ENCODE measurements around the gene CD2AP. TPM values are rescaled to one million over a fixed set of nuclear protein-coding genes. Genes with fewer than 3 reads are reported as not detected.

Gene CD2AP
- total and polyA plus RNA-seq, 4 donors = 14.2 to 104 (median 21.7) TPM

DNA sequence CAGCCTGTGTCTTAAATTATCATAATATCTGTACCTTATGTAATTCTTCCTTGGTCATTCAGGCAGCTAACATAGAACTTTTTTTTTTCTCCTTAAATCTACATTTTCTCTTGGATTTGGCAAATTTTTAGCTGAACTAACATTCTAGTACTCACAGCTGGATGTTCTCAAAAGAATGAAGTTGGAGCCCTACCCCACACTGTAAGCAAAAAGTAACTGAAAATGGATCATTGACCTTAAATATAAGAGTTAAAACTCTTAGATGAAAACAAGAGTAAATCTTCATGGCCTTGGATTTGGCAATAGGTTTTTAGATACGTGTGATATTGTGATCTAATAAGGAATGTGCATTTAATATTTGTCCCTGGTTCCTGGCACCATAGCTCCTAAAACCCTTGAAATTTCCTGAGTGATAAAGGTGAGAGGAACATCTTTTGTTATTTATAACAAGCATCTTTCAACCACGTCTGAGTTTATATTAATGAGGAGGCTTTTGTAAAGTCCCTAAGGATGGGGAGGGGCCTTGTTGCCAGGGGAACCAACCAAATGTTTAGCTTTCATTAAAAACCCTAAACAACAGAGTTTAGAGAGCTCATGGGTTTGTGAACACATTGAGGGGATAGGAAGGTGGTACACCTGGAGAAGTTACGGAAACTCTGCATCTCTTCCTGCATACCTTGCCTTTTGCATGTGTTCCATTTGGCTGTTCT, 114.7 kb downstream of the CD2AP start:
- Histone ChIP-seq H3K4me1 (ENCODE audit: control insufficient read depth in 5 of 5, insufficient read depth in 5 of 5, low read length in 5 of 5) (peaks cover 0 to 13% (median 0%) of the 10 kb centered on the region in 5 donors), H3K27me3 (ENCODE audit: control insufficient read depth in 3 of 3, insufficient read depth in 3 of 3, low read length in 2 of 3) (no peaks in the 10 kb centered on the region), H3K9ac (ENCODE audit: insufficient read depth in 1 of 2, low read length in 2 of 2) (no peak overlapping the region), H3K4me3 (no peak overlapping the region), H3K9me3 (ENCODE audit: control insufficient read depth in 4 of 4, insufficient read depth in 3 of 4, low read length in 3 of 4) (no peaks in the 10 kb centered on the region), H3K27ac (ENCODE audit: low read depth in 1 of 2, low read length in 1 of 2) (no peak overlapping the region), H3K36me3 (ENCODE audit: control insufficient read depth in 4 of 4, insufficient read depth in 4 of 4, low read length in 4 of 4) (peaks cover 0 to 18% (median 13%) of the 10 kb centered on the region in 4 donors)
- ATAC-seq (ENCODE audit: insufficient read depth, low FRiP score) (no peak), DNase-seq (peak; percentile 16 to 84 (median 71))
- WGBS, 2 donors = 70 to 80% methylated on average over 3 of the region's 3 CpGs
- TF ChIP-seq, protein P1, sequence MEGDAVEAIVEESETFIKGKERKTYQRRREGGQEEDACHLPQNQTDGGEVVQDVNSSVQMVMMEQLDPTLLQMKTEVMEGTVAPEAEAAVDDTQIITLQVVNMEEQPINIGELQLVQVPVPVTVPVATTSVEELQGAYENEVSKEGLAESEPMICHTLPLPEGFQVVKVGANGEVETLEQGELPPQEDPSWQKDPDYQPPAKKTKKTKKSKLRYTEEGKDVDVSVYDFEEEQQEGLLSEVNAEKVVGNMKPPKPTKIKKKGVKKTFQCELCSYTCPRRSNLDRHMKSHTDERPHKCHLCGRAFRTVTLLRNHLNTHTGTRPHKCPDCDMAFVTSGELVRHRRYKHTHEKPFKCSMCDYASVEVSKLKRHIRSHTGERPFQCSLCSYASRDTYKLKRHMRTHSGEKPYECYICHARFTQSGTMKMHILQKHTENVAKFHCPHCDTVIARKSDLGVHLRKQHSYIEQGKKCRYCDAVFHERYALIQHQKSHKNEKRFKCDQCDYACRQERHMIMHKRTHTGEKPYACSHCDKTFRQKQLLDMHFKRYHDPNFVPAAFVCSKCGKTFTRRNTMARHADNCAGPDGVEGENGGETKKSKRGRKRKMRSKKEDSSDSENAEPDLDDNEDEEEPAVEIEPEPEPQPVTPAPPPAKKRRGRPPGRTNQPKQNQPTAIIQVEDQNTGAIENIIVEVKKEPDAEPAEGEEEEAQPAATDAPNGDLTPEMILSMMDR (IDR thresholded peaks at IDR 0.05; ENCODE audit: control extremely low read depth, extremely low read depth) = no peak

DNA sequence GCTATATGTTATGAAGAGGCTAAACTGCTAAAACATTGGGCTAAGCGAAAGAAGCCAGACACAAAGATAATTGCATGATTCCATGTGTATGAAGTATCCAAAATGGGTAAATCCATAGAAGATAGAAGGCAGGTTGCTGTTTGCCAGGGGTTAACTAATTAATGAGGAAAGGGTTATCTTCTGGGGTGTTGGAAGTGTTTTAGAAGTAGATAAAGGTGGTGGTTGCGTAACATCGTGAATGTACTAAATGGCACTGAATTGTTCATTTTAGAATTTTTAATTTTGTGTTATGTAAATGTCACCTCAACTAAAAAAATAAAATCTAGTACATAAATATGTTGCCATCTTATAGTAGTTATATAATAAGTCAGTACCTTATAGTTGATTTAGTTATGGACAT, 116.4 kb downstream of the CD2AP start:
- Histone ChIP-seq H3K27ac (ENCODE audit: low read depth in 1 of 2, low read length in 1 of 2) (no peak overlapping the region), H3K9ac (ENCODE audit: insufficient read depth in 1 of 2, low read length in 2 of 2) (no peak overlapping the region), H3K36me3 (ENCODE audit: control insufficient read depth in 4 of 4, insufficient read depth in 4 of 4, low read length in 4 of 4) (peaks cover 0 to 27% (median 25%) of the 10 kb centered on the region in 4 donors), H3K27me3 (ENCODE audit: control insufficient read depth in 3 of 3, insufficient read depth in 3 of 3, low read length in 2 of 3) (no peaks in the 10 kb centered on the region), H3K4me3 (no peak overlapping the region), H3K9me3 (ENCODE audit: control insufficient read depth in 4 of 4, insufficient read depth in 3 of 4, low read length in 3 of 4) (no peaks in the 10 kb centered on the region), H3K4me1 (ENCODE audit: control insufficient read depth in 5 of 5, insufficient read depth in 5 of 5, low read length in 5 of 5) (peaks cover 0 to 13% (median 0%) of the 10 kb centered on the region in 5 donors)
- 94 to 97% methylated on average over 3 of the region's 3 CpGs for WGBS, 2 donors
- DNase-seq = no peak
- TF ChIP-seq, protein P1 (IDR thresholded peaks at IDR 0.05; ENCODE audit: control extremely low read depth, extremely low read depth) = no peak
- ATAC-seq (ENCODE audit: insufficient read depth, low FRiP score) = no peak

- no peak for ATAC-seq (ENCODE audit: insufficient read depth, low FRiP score)
- Histone ChIP-seq H3K27ac (ENCODE audit: low read depth in 1 of 2, low read length in 1 of 2) (no peak overlapping the region), H3K27me3 (ENCODE audit: control insufficient read depth in 3 of 3, insufficient read depth in 3 of 3, low read length in 2 of 3) (no peaks in the 10 kb centered on the region), H3K4me3 (no peak overlapping the region), H3K4me1 (ENCODE audit: control insufficient read depth in 5 of 5, insufficient read depth in 5 of 5, low read length in 5 of 5) (peaks cover 0 to 13% (median 0%) of the 10 kb centered on the region in 5 donors), H3K36me3 (ENCODE audit: control insufficient read depth in 4 of 4, insufficient read depth in 4 of 4, low read length in 4 of 4) (peaks cover 0 to 25% (median 22%) of the 10 kb centered on the region in 4 donors), H3K9ac (ENCODE audit: insufficient read depth in 1 of 2, low read length in 2 of 2) (no peak overlapping the region), H3K9me3 (ENCODE audit: control insufficient read depth in 4 of 4, insufficient read depth in 3 of 4, low read length in 3 of 4) (no peaks in the 10 kb centered on the region)
- WGBS, 2 donors = 74 to 86% methylated on average over 1 of the region's 1 CpG
- TF ChIP-seq, protein P1 (IDR thresholded peaks at IDR 0.05; ENCODE audit: control extremely low read depth, extremely low read depth) = no peak
- DNase-seq = peak; percentile 24 to 75 (median 46)
Observed at GRCh38 chr6:47595785-47596184, 118.2 kb downstream of the CD2AP start.

All from lung (tissue), 12 donors.